Stomach (tissue), 4 donors: ENCODE results near the gene TXLNA.
"Not testable (repeated sequence)": the region's sequence is repeated elsewhere in the genome, so short reads cannot be mapped to it uniquely, and the experiment has no call there.

Experiments
- EP300 ChIP-seq: sonication (generic); formaldehyde crosslinking; IDR thresholded peaks from one replicate; pipeline ENCODE4 v1.6.1; 2017; ENCODE audit warnings: antibody characterized with exemption
- POLR2A ChIP-seq, 4 donors: fragments of 450-650 bp; IDR thresholded peaks; one replicate each; pipeline ENCODE4 v1.6.1; 2016; ENCODE audit warnings: antibody characterized with exemption in 4 of 4, control low read depth in 2 of 4, mild to moderate bottlenecking in 1 of 4, moderate library complexity in 1 of 4
- TF ChIP-seq, protein P1 (sequence below), 7 experiments: fragments of 450-650 bp in 4 of 7; fragments of 200-600 bp in 3 of 7; sonication (generic) in 3 of 7; IDR thresholded peaks; one replicate each; pipeline ENCODE4 v1.5.1; 2016 to 2019; ENCODE audit warnings: antibody characterized with exemption in 7 of 7, control low read depth in 2 of 7, mild to moderate bottlenecking in 1 of 7

DNA sequence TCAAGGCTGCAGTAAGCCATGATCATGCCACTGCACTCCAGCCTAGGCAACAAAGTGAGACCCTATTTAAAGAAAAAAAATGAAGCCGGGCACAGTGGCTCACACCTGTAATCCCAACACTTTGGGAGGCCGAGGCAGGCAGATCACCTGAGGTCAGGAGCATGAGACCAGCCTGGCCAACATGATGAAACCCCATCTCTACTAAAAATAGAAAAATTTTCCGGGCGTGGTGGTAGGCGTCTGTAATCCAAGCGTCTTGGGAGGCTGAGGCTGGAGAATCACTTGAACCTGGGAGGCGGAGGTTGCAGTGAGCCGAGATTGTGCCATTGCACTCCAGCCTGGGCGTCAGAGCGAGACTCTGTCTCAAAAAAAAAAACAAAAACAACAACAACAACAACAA lies 13.8 kb upstream of the TXLNA start:
- TF ChIP-seq EP300; POLR2A (IDR thresholded peaks at IDR 0.05): not testable (repeated sequence)
- TF ChIP-seq, protein P1, sequence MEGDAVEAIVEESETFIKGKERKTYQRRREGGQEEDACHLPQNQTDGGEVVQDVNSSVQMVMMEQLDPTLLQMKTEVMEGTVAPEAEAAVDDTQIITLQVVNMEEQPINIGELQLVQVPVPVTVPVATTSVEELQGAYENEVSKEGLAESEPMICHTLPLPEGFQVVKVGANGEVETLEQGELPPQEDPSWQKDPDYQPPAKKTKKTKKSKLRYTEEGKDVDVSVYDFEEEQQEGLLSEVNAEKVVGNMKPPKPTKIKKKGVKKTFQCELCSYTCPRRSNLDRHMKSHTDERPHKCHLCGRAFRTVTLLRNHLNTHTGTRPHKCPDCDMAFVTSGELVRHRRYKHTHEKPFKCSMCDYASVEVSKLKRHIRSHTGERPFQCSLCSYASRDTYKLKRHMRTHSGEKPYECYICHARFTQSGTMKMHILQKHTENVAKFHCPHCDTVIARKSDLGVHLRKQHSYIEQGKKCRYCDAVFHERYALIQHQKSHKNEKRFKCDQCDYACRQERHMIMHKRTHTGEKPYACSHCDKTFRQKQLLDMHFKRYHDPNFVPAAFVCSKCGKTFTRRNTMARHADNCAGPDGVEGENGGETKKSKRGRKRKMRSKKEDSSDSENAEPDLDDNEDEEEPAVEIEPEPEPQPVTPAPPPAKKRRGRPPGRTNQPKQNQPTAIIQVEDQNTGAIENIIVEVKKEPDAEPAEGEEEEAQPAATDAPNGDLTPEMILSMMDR (IDR thresholded peaks at IDR 0.05): not testable (repeated sequence)
